Activated CD8-positive, alpha-beta memory T cell treated with anti-CD3 and anti-CD28 coated beads for 1 hour (primary cell): ENCODE data around the gene TP53I13.
A peak's percentile ranks its signal among the peaks of the same experiment; 100 is the strongest.

Experiments
- DNase-seq, 2 donors: peaks; one replicate each; pipeline ENCODE4 v3.0.0-alpha.2; 2020; ENCODE audit warnings: low read depth in 1 of 2; ENCODE audit errors: extremely low read depth in 1 of 2

The TP53I13 gene

GRCh38 chr17:29613352-29613837, 44.9 kb downstream of the TP53I13 start:
- DNase-seq = peak; percentile 79 to 92

GRCh38 chr17:29613856-29614255, 45.4 kb downstream of the TP53I13 start:
- DNase-seq = no peak

- DNase-seq = no peak
These were observed 46.0 kb downstream of the TP53I13 start for GRCh38 chr17:29614349-29615047.

GRCh38 chr17:29615048-29615385, 46.5 kb downstream of the TP53I13 start:
- DNase-seq = peak; percentile 49 to 52

GRCh38 chr17:29615492-29616299, 47.2 kb downstream of the TP53I13 start:
- peak in 1 of 2 donors; percentile 73 for DNase-seq

GRCh38 chr17:29616300-29617048, 48.0 kb downstream of the TP53I13 start:
- DNase-seq = no peak

GRCh38 chr17:29617125-29617480, 48.6 kb downstream of the TP53I13 start:
- DNase-seq = peak; percentile 60 to 82

- peak; percentile 69 to 78 for DNase-seq
These were observed 49.2 kb downstream of the TP53I13 start for GRCh38 chr17:29617481-29618271.

GRCh38 chr17:29618272-29619065, 50.0 kb downstream of the TP53I13 start:
- DNase-seq = no peak

- DNase-seq = no peak
These were observed 50.8 kb downstream of the TP53I13 start for GRCh38 chr17:29619251-29619650.

GRCh38 chr17:29620271-29620670, 51.8 kb downstream of the TP53I13 start:
- no peak for DNase-seq

GRCh38 chr17:29620779-29621500, 52.4 kb downstream of the TP53I13 start:
- no peak for DNase-seq

- DNase-seq = no peak
These were observed 53.3 kb downstream of the TP53I13 start for GRCh38 chr17:29621751-29622194.
